NCI-H2171 (cell line): ENCODE data around the gene PTK6.
A peak's percentile ranks its signal among the peaks of the same experiment; 100 is the strongest.

ENCODE experiments used
- DNase-seq: peaks from one replicate; lab custom pipeline; 2025; lab: John Stamatoyannopoulos, UW

The PTK6 gene

DNA sequence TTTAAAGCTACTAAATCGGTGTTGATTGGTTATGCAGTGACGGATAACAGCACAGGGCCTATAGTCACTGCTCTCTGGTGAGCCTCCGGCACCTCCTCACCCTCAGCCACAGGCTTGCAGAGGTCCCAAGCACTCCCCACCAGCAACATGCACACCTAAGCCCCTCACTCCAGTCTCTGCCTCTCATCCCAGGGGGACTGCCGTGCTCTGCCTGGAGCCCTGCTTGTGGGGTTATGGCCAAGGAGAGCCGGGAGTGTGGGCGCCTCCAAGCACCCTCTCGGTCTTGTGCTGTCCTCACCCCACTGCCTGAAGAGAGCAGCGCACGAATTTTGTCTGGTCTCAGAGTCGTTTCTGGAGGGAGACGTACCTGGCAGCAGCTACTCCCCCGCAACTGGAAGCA is 31.5 kb downstream of the PTK6 start:
- no peak for DNase-seq

DNA sequence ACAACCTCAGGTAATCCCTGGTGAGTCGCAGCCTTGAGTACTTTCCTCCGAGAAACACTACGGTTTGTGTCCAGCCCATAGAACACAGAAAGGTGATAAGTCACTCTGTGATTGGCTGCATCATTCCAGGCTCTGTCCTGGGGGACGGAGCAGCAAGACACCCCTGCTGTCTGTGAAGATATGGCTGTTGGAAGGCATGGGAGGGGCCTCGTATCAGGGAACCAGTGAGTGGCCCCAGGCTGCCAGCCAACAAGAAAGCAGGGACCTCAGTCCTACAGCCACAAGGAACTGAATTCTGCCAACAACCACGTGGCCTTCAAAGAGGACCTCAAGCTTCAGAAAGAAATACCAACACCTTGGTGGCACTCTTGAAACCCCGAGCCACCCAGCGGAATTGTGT is 31.9 kb downstream of the PTK6 start:
- DNase-seq: no peak

DNA sequence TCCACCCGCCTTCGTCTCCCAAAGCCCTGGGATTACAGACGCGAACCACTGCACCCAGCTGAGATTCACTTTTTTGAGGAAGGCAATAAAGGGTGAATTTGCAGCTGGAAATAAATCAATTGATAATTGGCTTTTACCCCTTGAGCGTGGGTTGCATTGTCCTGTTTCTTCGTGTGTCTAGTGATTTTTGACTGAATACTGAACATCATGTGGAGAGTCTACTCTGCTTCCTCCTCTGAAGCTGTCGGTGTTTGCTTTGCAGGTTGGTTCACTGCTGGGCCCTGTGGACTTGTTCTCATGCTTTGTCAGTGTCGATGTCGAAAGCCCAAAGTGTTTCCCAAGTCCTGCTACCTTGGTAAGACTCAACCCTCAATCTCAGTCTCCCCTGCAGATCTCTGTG is 32.5 kb downstream of the PTK6 start:
- no peak for DNase-seq

DNA sequence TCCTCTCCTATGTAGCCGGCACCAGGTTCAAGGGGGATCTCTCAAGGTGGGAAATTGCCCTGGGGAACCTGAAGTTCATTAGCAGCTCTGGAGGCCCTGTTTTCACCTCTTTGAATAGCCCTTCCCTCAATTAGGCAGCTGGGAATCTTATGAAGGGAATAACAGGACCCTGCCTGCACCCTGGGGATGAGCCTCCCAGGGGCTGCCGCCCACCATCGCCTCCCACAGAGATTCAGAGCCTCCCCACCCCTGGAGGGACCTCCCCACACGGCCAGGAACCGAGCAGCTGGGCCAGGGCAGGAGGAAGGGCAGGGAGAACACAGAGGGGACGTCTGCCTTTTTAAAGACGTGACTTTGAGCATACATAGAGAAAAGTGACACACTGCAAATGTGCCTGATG is 33.7 kb downstream of the PTK6 start:
- no peak for DNase-seq

- peak; percentile 84 for DNase-seq
These were observed 34.5 kb downstream of the PTK6 start for GRCh38 chr20:63502671-63503172.

DNA sequence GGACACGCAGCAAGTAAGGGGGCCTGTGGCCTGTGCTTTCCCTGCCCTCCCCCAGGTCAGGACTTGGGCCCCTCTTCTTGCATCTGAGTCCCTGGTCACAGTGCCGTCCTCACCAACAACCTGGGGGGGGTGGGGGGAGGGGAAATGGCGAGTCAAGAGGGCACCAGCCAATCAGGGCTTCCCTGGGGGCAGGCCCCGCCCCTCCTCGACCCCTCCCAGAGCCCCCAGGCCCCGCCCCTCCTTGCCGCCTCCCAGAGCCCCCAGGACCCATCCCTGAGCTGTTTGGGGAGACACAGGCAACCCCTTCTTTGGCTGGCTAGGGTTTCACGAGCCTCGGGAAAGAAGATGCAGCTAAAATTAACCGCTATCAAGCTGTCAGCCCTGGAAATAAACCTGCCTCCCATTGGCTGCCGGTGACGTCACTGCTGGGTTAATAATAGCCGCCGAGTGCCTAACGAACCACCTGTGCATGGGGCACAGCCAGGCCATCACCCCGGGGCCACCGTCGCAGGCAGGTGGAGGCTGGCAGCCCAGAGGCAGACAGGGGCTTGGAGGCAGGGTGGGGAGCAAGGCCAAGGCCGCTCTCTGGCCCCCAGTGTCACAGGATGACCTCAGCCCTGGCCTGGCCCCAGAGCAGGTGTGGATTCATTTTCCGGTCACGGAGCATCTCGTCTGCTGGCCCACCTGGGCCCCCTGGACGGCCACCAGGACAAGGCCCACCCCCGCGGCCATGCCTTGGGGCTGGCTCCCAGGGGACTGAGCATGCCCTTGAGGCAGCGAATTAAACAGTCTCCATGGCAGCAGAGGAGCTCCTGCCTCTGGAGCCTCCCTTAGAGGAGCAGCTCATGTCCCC is 35.1 kb downstream of the PTK6 start:
- peak; percentile 98 for DNase-seq

DNA sequence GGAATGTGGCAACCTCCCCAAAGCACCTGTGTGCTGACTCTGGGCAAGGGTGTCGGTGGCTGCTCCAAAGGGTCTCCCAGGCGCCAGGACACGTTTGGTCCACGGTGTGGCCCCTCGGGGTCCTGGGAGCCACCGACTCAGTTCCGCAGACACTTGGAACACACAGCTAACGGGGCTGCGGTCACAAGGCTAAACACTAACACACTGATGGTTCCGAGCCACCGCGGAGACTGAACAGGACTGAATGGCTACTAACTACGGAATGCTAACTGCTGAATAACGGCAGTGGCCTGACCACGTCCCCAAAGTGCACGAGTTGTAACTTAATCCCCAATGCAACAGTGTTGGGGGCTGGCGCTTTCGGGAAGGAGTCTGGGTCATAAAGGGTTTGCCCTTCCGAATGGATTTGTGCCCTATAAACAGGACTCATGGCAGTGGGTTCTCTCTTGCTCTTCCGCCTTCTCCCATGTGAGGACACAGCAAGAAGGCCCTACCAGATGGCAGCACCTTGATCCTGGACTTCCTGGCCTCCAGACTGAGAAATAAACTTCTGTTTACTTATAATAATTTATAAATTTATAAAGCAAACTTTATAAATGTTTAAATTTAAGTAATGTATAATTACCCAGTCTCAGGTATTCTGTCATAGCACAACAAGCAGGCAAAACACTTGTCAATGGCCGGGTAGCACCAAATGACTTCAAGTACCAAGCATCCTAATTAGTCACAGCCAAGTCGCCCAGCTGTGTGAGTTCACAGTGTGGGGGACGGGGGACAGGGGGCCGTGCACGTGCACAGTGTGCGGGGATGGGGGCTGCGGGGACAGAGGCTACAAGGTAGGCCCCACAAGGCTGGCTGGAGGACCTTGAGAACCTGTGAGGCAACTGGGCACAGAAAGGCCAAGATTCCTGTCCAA is 36.0 kb downstream of the PTK6 start:
- peak; percentile 74 for DNase-seq

DNA sequence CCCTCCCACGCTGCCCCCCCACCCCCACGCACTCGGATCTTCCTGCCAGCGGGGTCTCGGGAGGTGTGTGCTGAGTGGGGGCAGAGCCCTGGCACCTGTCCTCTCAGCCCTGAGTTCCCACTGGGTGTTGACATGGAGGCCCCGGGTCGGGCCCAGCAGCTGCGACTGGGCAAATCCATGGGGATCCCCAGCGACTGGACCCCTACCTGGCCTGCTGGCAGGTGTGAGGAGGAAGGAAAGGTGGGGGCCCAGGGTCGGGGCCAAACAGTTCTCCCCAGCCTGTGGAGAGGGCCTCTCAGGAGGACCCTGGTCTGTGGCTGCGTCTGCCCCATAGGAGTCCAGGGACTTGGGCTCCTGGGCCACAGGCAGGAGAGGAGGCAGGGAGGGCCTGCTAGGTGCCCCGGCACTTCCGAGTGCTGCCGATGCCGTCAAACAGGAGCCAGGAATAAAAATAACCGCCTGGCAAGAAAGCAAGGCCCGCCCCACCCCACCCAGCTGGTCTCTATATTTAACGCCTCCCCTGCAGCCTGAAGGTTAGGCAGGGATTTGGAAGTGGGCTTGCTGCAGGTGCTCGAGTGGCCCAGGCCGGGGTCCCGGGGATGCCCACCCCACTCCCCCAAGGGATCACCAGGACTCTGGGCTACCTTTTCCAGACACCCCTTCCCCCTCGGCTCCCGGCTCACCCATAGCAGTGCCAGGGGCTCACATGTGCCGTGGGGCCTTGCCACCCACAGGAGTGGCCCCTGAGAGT is 36.9 kb downstream of the PTK6 start:
- DNase-seq: no peak

DNA sequence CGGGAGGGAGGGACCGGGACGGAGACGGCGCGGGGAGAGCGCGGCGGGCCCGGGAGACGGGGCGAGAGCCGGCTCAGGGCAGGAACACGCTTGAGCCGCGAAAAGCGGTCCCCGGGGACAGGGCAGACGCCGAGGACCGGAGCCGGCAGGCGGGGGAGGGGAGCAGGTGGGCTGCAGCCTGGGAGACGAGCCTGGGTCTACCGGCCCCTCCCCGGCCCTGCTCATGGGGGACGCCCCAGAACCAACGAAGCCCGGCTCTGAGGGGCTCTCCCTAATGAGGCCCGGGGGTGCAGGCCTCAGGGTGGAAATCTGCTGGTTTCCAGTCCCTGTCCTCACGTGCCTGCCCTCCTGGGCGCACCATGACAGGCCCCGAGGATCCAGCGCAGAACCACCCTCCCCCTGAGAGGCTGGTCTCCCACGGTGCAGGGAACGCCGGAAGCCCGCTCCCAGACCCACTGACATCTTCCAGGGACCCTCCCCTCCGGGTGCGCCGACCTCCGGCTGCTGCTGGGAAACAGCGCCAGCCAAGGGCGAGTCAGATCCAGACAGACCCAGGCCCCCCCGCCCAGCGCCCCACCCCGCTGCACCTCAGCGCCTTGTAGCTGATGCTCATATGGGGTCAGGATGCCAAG is 37.7 kb downstream of the PTK6 start:
- DNase-seq: peak; percentile 91

- peak; percentile 91 for DNase-seq
These were observed 38.2 kb downstream of the PTK6 start, which contains the start of gene EEF1A2 for GRCh38 chr20:63498960-63499337. TSS of gene EEF1A2 (minus strand) at chr20:63499083. CDS start at chr20:63497763, 1,320 bp downstream.

DNA sequence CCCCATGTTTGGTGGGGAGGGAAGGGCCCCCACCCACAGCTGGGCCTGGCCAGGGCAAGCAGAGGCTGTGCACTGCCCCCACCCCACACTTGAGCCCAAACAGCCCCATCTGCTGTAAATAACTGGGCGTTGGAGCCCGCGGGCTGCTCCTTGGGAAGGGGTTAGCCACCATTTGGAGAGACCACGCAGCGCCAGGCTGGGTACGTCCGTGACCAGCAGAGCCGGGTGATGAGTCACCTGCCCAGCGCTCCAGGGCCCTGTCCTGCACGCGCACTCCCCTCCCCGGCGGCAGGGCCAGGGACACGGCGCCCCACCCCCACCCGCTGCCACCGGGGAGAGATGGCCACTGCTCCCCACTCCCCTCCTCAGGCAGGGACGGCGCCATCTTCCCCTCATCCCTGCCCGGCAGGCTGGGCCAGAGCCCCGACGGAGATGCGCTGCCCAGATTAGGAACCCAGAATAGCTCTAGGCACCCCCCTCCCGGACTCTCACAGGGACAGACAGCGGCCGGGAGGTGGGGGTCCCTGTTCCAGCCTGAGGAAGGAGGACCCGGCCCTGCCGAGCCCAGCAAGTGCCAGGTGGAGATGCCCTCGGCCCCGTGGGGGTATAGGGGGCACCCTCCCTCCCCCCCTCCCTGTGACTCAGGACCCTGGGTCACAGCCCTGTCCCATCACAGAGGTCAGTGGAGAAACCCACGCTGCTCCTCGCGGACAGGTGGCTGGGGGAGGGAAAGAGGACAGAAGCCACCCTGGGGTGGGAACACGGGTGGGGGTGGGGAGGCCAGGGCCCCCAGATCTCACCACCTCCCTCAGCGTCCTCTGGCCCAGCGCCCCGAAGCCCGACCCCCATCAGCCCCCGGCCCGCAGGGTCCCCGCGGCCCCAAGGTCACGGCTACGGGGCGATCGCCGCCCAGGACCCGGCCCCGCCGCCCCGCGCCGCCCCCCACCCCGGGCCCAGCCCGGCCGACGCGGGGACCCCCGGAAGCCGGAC is 38.9 kb downstream of the PTK6 start:
- DNase-seq: no peak

- DNase-seq: no peak
These were observed 39.8 kb downstream of the PTK6 start for GRCh38 chr20:63497138-63497945.

GRCh38 chr20:63496596-63497120 is 40.5 kb downstream of the PTK6 start:
- no peak for DNase-seq

GRCh38 chr20:63495741-63496595 is 41.2 kb downstream of the PTK6 start:
- peak; percentile 61 for DNase-seq

DNA sequence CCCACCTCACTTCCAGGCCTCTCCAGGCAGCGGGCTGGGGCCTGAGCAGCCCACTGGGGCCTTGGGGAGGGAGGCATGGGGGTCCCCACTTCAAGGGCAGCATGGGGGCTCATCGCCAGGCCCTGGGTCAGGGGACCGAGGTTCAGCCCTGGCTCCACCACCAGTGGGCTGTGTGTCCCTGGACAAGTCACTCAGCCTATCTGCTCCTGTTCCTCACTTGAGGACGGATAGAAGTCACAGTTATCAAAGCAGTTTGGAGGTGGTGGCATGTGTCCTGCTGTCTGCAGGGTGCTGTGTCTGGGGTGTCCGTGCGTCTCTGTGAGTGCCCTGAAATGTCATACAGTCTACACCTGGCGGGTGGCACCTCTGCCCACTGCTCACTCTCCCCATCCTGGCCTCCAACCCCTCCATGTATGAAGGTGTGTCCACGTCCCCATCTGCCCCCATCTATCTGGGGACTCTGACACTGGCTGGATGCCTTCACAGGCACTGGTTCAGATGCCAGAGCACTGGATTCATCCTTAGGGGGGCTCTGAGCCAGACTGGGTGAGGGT is 41.9 kb downstream of the PTK6 start:
- DNase-seq: no peak

DNA sequence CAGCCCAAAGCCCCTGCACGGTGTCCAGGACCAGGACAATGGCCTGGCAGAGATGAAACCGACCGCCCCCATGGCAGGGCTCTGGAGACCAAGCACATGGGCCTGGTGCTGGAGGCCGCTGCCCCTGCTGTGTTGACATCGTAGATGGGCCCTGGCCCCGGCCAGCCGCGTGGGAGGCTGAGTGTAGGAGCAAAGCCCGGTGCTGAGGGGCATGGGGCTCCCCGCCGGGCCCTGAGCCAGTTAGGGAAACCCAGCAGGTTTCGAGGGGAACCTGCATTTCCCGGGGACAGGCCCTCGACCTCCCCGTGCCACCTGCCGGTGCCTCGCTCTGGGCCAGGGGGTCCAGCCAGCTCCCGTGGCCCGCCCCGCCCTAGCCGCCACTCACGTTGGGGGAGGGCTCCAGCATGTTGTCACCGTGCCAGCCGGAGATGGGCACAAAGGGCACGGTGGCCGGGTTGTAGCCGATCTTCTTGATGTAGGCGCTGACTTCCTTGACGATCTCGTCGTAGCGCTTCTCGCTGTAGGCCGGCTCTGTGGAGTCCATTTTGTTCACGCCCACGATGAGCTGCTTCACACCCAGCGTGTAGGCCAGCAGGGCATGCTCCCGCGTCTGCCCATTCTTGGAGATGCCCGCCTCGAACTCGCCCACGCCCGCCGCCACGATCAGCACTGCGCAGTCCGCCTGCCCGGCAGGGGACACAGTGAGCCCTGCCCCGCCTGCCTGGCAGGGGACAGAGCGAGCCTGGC is 42.6 kb downstream of the PTK6 start:
- no peak for DNase-seq

- no peak for DNase-seq
These were observed 43.1 kb downstream of the PTK6 start for GRCh38 chr20:63494084-63494419.
